Psoas muscle (tissue), 8 donors: ENCODE data around the gene RNASE11. TPM values are rescaled to one million over a fixed set of nuclear protein-coding genes. Genes with fewer than 3 reads are reported as not detected.

ENCODE experiments used
- ATAC-seq, 4 donors: fragments of 200-7000 bp; cut with Tn5 transposase; one replicate each; pipeline ENCODE4 v1.9.1; 2020; ENCODE audit warnings: moderate library complexity in 3 of 4, mild to moderate bottlenecking in 2 of 4
- DNase-seq, 2 donors: peaks; one replicate each; pipeline ENCODE4 v3.0.0-alpha.2; 2020
- H3K27ac ChIP-seq: fragments of 200-600 bp; one replicate; pipeline ENCODE4 v1.8.0; 2022
- H3K27me3 ChIP-seq, 3 donors: fragments of 200-600 bp in 1 of 3; one replicate each; pipeline versions ENCODE4 v1.6.1 to v1.8.0; 2013 to 2022; ENCODE audit warnings: low read length in 2 of 3, mild to moderate bottlenecking in 2 of 3, moderate library complexity in 1 of 3; ENCODE audit not compliant: insufficient read depth in 3 of 3
- H3K36me3 ChIP-seq, 2 donors: fragments of 200-600 bp in 1 of 2; one replicate each; pipeline versions ENCODE4 v1.6.1 to v1.8.0; 2013 to 2022; ENCODE audit warnings: low read depth in 1 of 2, mild to moderate bottlenecking in 1 of 2, moderate library complexity in 1 of 2; ENCODE audit not compliant: insufficient read depth in 1 of 2
- H3K4me1 ChIP-seq: fragments of 200-600 bp; one replicate; pipeline ENCODE4 v1.8.0; 2022
- H3K4me3 ChIP-seq: fragments of 200-600 bp; one replicate; pipeline ENCODE4 v1.8.0; 2022; ENCODE audit warnings: mild to moderate bottlenecking
- H3K9me3 ChIP-seq: fragments of 200-600 bp; one replicate; pipeline ENCODE4 v1.8.0; 2022
- WGBS, 3 donors: extraction: QIAGEN DNeasy Blood & Tissue Kit; methylation state at CpG; one replicate each; pipeline versions ENCODE4 v1.1.6 to v1.1.7; 2013; 5-methylcytosine and 5-hydroxymethylcytosine counted together
- intact Hi-C, 2 donors: fragments of 100-400 bp; cut with DNase I; formaldehyde crosslinking; loops; one replicate each; pipeline versions ENCODE4 v1.11.0 to v1.14.2; 2022
- polyA plus RNA-seq, 3 donors: library from polyadenylated mRNA; stranded (reverse); fragments of 200-250 nt; gene quantifications; one replicate each; pipeline ENCODE4 v1.2.3, GENCODE V29; 2013
- total RNA-seq, 4 donors: library from RNA; stranded (reverse); fragmentation: NEBNext Ultra II Directional in 2 of 4; extraction: Animal tissue kit (Norgen Biotek cat#: 25700) in 2 of 4; gene quantifications; one replicate each; pipeline versions ENCODE4 v1.2.1 to v1.2.4, GENCODE V29; 2021 to 2023
- TF ChIP-seq, protein P1 (sequence below): fragments of 200-600 bp; IDR thresholded peaks from one replicate; pipeline ENCODE4 v1.8.0; 2022; ENCODE audit warnings: antibody characterized with exemption
- donor health status: healthy with polysubstance abuse.
- donor health status: DM: no; HTN: no; CAD: no; lungs with moderate emphysema.
- donor health status: Bipolar disorder and iron deficiency.
- donor health status: healthy.
- donor health status: DM: yes; HTN: yes; CAD: no.
- donor health status: DM: no; HTN: no; CAD: no.
- donor health status: DM: no; HTN: no; CAD: no.
- donor health status: DM: yes; HTN: yes; CAD: no.

Gene RNASE11
- total and polyA plus RNA-seq, 7 donors: not detected

DNA sequence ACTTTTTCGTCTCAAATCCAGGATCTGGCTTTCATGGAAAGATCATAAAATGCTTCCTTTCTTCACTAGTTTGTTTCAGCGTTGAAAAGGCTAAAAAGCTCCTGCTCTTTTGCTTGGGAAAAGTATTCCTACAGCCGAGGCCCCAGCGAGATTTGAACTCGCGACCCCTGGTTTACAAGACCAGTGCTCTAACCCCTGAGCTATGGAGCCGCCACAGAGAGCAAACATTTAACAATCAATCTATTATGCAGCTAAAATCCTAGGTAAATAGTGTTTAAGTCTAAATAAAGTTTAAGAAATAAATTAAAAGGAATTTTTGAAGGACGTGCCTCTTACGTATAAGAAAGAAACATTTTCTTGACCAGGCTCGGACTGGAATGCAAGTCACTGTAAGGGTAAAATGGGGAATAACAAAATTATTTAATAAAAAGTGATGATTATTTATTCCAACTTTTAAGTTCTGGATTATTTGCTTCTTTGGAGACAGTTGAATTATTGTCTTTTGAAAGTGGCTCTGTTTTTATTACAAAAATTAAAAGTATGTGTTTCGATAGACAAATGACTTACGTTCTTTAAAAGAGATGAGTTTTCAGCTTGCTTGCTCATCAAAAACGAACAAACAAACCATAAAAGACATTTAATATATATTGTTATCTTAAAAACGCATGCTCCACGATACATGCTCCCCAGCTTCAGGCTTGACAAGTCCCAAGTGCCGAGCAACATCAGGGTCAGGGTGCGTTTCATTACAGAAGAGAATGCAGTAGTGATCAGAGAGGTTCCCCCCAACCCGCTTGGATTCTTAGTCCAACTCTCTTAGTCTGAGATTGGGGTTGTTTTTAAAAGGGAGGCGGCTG is 43.5 kb upstream of the RNASE11 start:
- 2% methylated on average over 19 of the region's 19 CpGs for WGBS, 3 donors
- TF ChIP-seq, protein P1, sequence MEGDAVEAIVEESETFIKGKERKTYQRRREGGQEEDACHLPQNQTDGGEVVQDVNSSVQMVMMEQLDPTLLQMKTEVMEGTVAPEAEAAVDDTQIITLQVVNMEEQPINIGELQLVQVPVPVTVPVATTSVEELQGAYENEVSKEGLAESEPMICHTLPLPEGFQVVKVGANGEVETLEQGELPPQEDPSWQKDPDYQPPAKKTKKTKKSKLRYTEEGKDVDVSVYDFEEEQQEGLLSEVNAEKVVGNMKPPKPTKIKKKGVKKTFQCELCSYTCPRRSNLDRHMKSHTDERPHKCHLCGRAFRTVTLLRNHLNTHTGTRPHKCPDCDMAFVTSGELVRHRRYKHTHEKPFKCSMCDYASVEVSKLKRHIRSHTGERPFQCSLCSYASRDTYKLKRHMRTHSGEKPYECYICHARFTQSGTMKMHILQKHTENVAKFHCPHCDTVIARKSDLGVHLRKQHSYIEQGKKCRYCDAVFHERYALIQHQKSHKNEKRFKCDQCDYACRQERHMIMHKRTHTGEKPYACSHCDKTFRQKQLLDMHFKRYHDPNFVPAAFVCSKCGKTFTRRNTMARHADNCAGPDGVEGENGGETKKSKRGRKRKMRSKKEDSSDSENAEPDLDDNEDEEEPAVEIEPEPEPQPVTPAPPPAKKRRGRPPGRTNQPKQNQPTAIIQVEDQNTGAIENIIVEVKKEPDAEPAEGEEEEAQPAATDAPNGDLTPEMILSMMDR: no peak
- H3K4me1 ChIP-seq: peaks cover 12% of the 10 kb centered on the region
- ATAC-seq (peak; percentile 53 to 62 (median 58)), DNase-seq (no peak)
- H3K27ac ChIP-seq: no peak overlapping the region
- H3K9me3 ChIP-seq: no peaks in the 10 kb centered on the region
- peak overlapping the region; percentile 49 for H3K4me3 ChIP-seq
- peaks cover 0 to 81% (median 16%) of the 10 kb centered on the region in 3 donors for H3K27me3 ChIP-seq
- intact Hi-C loops: loop anchor here in 1 of 2 donors (5.0 kb wide), 1 partner anchor 51 kb away; the partner anchor contains the start of gene RNASE4
- H3K36me3 ChIP-seq: no peaks in the 10 kb centered on the region

DNA sequence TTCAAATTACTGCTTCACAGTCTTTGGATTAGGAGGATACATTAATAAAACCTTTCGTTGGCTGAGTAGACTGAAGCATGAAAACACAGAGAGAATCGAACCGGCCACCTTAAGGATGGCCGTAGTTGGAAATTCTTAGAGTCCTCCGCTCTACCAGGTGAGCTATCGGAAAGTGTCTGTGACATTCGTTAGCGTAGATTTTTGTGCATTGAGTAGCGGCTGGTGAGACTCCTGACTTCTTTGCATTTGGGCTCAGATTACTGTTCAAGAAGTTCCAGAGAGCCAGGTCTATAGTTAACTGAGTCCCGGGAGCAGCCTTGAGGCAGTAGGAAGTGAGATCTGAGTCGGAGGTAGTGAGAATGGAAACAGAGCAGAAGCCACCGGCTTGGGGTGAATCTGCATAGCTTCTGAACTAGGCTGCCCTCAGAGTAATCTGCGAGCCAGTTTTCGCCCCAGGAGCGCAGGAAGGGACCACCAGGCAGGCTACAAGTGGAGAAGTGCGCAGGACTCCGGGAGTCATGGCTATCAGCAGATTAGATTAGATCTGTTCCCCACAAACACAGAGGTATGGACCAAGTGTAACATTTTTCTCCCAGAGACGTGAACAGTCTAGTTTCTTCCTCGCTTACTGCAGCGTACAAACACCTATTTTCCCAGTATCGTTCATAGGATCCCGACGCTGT is 42.7 kb upstream of the RNASE11 start:
- DNase-seq (no peak), ATAC-seq (peak in 2 of 4 donors; percentile 10 to 23)
- TF ChIP-seq, protein P1: no peak
- intact Hi-C loops: loop anchor here in 1 of 2 donors (5.0 kb wide), 1 partner anchor 52 kb away; the partner anchor contains the start of gene RNASE4
- Histone ChIP-seq H3K36me3 (no peaks in the 10 kb centered on the region), H3K4me1 (peaks cover 14% of the 10 kb centered on the region), H3K4me3 (peak overlapping the region; percentile 49), H3K9me3 (no peaks in the 10 kb centered on the region), H3K27me3 (peaks cover 0 to 77% (median 16%) of the 10 kb centered on the region in 3 donors), H3K27ac (no peak overlapping the region)
- 1 to 5% (median 4%) methylated on average over 23 of the region's 23 CpGs for WGBS, 3 donors

DNA sequence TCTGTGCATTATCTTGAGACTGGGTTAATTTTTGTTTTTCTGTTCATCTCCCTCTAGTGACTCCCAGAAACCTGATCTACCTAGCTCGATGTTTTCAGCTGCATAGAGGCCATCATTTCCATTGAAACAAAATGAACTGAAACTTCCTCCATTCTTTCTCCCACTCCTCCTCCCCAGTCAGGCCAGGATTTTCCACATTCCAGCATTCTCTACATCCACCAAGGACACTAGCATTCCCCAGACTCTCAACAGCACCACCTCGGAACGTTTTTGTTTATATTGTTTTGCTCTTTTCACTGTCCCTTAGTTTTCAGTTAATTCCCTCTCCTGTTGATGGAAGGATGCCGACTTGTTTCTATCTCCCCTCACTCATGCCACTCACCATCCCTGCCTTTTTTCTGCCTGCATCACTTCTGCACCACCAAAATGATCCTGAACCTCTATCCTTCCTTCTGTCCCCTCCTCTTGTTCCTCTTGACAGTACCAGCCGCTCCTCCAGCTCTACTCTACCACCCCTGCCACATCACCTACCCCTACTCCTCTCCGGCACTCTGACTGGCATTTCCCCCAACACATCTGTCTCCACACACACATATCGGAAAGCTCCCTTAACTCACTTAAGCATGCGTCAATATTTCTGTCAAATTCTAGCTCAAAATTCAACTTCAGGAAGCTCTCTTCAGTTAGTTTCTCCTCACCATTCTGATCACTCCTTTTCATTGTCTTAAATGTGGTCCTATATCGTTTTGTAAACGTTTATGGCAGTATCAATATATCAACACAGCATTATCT is 40.5 kb upstream of the RNASE11 start:
- Histone ChIP-seq H3K9me3 (no peaks in the 10 kb centered on the region), H3K4me1 (peaks cover 24% of the 10 kb centered on the region), H3K27me3 (peaks cover 0 to 69% (median 15%) of the 10 kb centered on the region in 3 donors), H3K36me3 (no peaks in the 10 kb centered on the region), H3K4me3 (no peak overlapping the region), H3K27ac (no peak overlapping the region)
- WGBS, 3 donors: 41 to 52% (median 47%) methylated on average over 10 of the region's 10 CpGs
- intact Hi-C loops: loop anchor here in 1 of 2 donors (5.0 kb wide), 1 partner anchor 44 kb away; no protein-coding TSS in a partner anchor
- TF ChIP-seq, protein P1: no peak
- no peak for ATAC-seq
- no peak for DNase-seq

DNA sequence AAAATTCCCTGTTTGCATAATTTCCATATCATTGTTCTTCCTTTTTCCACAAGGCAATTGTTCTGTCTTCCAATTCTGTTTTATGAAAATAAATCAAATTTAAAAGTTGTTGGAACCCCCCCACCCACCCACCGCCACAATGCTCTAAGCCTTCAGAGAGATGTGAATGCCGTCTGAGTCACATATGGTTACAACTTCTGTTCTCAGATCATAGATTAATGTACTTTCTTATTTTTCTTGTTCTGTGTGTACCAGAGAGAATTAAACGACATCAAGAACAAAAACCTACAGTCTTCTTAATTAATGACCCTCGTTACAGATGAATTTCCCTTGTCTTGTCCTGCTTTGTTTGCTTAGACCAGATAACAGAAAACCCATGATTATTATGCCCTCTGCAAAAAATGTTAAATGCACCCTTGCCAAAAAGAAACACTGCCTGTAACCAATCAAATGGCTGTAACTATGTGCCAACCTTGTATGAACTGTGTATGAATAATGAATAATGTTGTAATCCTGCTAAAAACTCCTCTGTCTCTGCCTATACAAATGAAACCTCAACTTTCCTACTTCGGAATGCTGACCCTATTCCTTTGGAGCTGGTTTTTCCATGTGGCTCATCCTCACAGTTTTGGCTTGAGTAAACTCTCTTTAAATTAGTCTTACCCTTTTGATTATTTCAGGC is 39.7 kb upstream of the RNASE11 start:
- peaks cover 28% of the 10 kb centered on the region for H3K4me1 ChIP-seq
- intact Hi-C loops: loop anchor here in 1 of 2 donors (5.0 kb wide), 1 partner anchor 45 kb away; no protein-coding TSS in a partner anchor
- peaks cover 0 to 67% (median 16%) of the 10 kb centered on the region in 3 donors for H3K27me3 ChIP-seq

More for the DNA sequence above, 39.7 kb upstream of the RNASE11 start:
- H3K4me3 ChIP-seq: no peak overlapping the region
- H3K9me3 ChIP-seq: no peaks in the 10 kb centered on the region
- TF ChIP-seq, protein P1: no peak
- no peak overlapping the region for H3K27ac ChIP-seq
- no peak for ATAC-seq
- DNase-seq: no peak
- no peaks in the 10 kb centered on the region for H3K36me3 ChIP-seq
- 67 to 70% (median 69%) methylated on average over 5 of the region's 5 CpGs for WGBS, 3 donors
